EH (cell line): ENCODE results near the gene PARD3B.

Experiments used
- DNase-seq: peaks from one replicate; pipeline ENCODE4 v3.0.0-alpha.2; 2015; ENCODE audit warnings: low read depth

The PARD3B gene

GRCh38 chr2:205613970-205614559, 1068.8 kb downstream of the PARD3B start:
- no peak for DNase-seq

GRCh38 chr2:205614965-205615364, 1069.7 kb downstream of the PARD3B start:
- no peak for DNase-seq

GRCh38 chr2:205617905-205618304, 1072.6 kb downstream of the PARD3B start:
- DNase-seq, result no peak

- DNase-seq, result peak; percentile 21
Measured at GRCh38 chr2:205619600-205619999, 1074.3 kb downstream of the PARD3B start.

GRCh38 chr2:205627085-205627484, 1081.8 kb downstream of the PARD3B start:
- DNase-seq, result no peak

- DNase-seq, result no peak
Measured at GRCh38 chr2:205628422-205628821, 1083.1 kb downstream of the PARD3B start.

GRCh38 chr2:205629091-205629776, 1084.0 kb downstream of the PARD3B start:
- DNase-seq, result no peak

- DNase-seq, result no peak
Measured at GRCh38 chr2:205633994-205634393, 1088.7 kb downstream of the PARD3B start.

- DNase-seq, result peak; percentile 42
Measured at GRCh38 chr2:205636549-205637319, 1091.5 kb downstream of the PARD3B start.

GRCh38 chr2:205637320-205637602, 1092.0 kb downstream of the PARD3B start:
- DNase-seq, result peak; percentile 38

GRCh38 chr2:205637779-205638503, 1092.7 kb downstream of the PARD3B start:
- no peak for DNase-seq

GRCh38 chr2:205640716-205641115, 1095.4 kb downstream of the PARD3B start:
- DNase-seq, result no peak

GRCh38 chr2:205642599-205643356, 1097.5 kb downstream of the PARD3B start:
- no peak for DNase-seq

- no peak for DNase-seq
Measured at GRCh38 chr2:205643391-205643885, 1098.2 kb downstream of the PARD3B start.

GRCh38 chr2:205644018-205644417, 1098.7 kb downstream of the PARD3B start:
- DNase-seq, result no peak

- DNase-seq, result no peak
Measured at GRCh38 chr2:205646680-205647079, 1101.4 kb downstream of the PARD3B start.

- DNase-seq, result peak; percentile 96
Measured at GRCh38 chr2:205650450-205650849, 1105.2 kb downstream of the PARD3B start.

- DNase-seq, result no peak
Measured at GRCh38 chr2:205650931-205651330, 1105.7 kb downstream of the PARD3B start.

GRCh38 chr2:205651719-205652118, 1106.4 kb downstream of the PARD3B start:
- no peak for DNase-seq

- DNase-seq, result peak; percentile 90
Measured at GRCh38 chr2:205654878-205655605, 1109.8 kb downstream of the PARD3B start.
